Uterus (tissue), 4 donors: ENCODE data around the gene AAR2. TPM values are rescaled to one million over a fixed set of nuclear protein-coding genes. Genes with fewer than 3 reads are reported as not detected.

ENCODE experiments used
- DNase-seq, 2 donors: peaks; one replicate each; pipeline ENCODE4 v3.0.0-alpha.2; 2019 to 2020
- H3K27ac ChIP-seq, 2 donors: fragments of 200-600 bp; sonication (generic); 1 replicate in 1 of 2; 2 replicates in 1 of 2; pipeline ENCODE4 v1.5.1; 2016 to 2018
- H3K27me3 ChIP-seq, 2 donors: fragments of 200-600 bp; sonication (generic); one replicate each; pipeline ENCODE4 v1.5.1; 2018 to 2019; ENCODE audit warnings: control low read depth in 1 of 2
- H3K36me3 ChIP-seq, 2 donors: fragments of 200-600 bp; sonication (generic); one replicate each; pipeline ENCODE4 v1.5.1; 2019; ENCODE audit warnings: control low read depth in 1 of 2
- H3K4me1 ChIP-seq, 2 donors: fragments of 200-600 bp; sonication (generic); one replicate each; pipeline ENCODE4 v1.5.1; 2018 to 2019; ENCODE audit warnings: control low read depth in 1 of 2
- H3K4me3 ChIP-seq, 2 donors: fragments of 200-600 bp; sonication (generic); 1 replicate in 1 of 2; 2 replicates in 1 of 2; pipeline ENCODE4 v1.5.1; 2018 to 2019; ENCODE audit warnings: mild to moderate bottlenecking in 1 of 2
- H3K9me3 ChIP-seq, 2 donors: fragments of 200-600 bp; sonication (generic); one replicate each; pipeline ENCODE4 v1.5.1; 2019; ENCODE audit warnings: control low read depth in 1 of 2
- CTCF ChIP-seq, 4 experiments: fragments of 200-600 bp in 2 of 4; fragments of 450-650 bp in 2 of 4; sonication (generic) in 2 of 4; IDR thresholded peaks; one replicate each; pipeline ENCODE4 v1.5.1; 2016 to 2019; ENCODE audit warnings: antibody characterized with exemption in 4 of 4, mild to moderate bottlenecking in 2 of 4, moderate library complexity in 1 of 4
- POLR2A ChIP-seq, 2 donors: fragments of 450-650 bp; IDR thresholded peaks; one replicate each; pipeline ENCODE4 v1.6.1; 2016; ENCODE audit warnings: antibody characterized with exemption in 2 of 2, mild to moderate bottlenecking in 1 of 2, moderate library complexity in 1 of 2
- intact Hi-C: fragments of 100-400 bp; cut with DNase I; formaldehyde crosslinking; loops from one replicate; pipeline ENCODE4 v1.15.1; 2023; ENCODE audit warnings: low total_unique reads
- total RNA-seq, 4 donors: library from RNA; depleted of rRNA in 3 of 4; stranded (reverse); fragments of >200 nt in 3 of 4; gene quantifications; one replicate each; pipeline versions ENCODE4 v1.1.0 to v1.2.4, GENCODE V29; 2014 to 2023
- donor health status: DM: yes; HTN: yes; CAD: no.

The AAR2 gene
- total RNA-seq, 4 donors from 2014 or later = 20.9 to 33.3 (median 25.2) TPM

DNA sequence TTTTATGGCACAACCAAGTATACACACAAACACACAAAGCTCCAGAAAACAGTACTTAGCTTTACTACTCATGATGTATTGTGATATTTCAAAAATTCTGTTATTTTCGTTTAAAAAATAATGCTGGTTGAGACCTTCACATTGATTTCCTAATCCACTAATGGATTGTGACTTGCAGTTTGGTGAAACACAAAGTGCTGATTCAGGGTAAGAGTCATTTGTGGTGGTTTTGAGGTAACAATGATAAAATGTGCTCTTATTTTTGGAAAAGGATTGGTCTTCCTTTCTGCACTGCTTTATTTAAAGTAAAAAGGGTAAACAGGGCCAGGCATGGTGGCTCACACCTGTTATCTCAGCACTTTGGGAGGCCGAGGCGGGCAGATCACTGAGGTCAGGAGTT is 1.9 kb downstream of the AAR2 start:
- H3K27me3 ChIP-seq = no peaks in the 10 kb centered on the region

GRCh38 chr20:36238760-36239159 is 2.5 kb downstream of the AAR2 start:
- Histone ChIP-seq H3K36me3 (no peaks in the 10 kb centered on the region), H3K27ac (no peak overlapping the region), H3K4me3 (no peak overlapping the region), H3K27me3 (no peaks in the 10 kb centered on the region), H3K9me3 (no peaks in the 10 kb centered on the region), H3K4me1 (peaks cover 4 to 5% of the 10 kb centered on the region in 2 donors)
- intact Hi-C loops = no loop called here
- DNase-seq = no peak
- no peak for TF ChIP-seq POLR2A (IDR thresholded peaks at IDR 0.05)
- no peak for TF ChIP-seq CTCF (IDR thresholded peaks at IDR 0.05)

More for the DNA sequence above, 1.9 kb downstream of the AAR2 start:
- H3K4me1 ChIP-seq = peaks cover 4 to 5% of the 10 kb centered on the region in 2 donors
- no peaks in the 10 kb centered on the region for H3K36me3 ChIP-seq
- no peak for DNase-seq
- no peak for TF ChIP-seq CTCF (IDR thresholded peaks at IDR 0.05)
- H3K4me3 ChIP-seq = no peak overlapping the region
- no peaks in the 10 kb centered on the region for H3K9me3 ChIP-seq
- intact Hi-C loops = no loop called here
- H3K27ac ChIP-seq = no peak overlapping the region

DNA sequence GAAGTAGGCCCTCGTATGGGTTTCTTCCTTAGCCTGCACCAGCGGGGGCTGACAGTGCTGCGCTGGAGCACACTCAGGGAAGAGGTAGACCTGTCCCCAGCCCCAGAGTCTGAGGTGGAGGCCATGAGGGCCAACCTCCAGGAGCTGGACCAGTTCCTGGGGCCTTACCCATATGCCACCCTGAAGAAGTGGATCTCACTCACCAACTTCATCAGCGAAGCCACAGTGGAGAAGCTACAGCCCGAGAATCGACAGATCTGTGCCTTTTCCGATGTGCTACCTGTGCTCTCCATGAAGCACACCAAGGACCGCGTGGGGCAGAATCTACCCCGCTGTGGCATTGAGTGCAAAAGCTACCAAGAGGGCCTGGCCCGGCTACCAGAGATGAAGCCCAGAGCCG is 3.8 kb downstream of the AAR2 start:
- no peaks in the 10 kb centered on the region for H3K9me3 ChIP-seq
- intact Hi-C loops = no loop called here
- H3K4me1 ChIP-seq = peaks cover 4 to 5% of the 10 kb centered on the region in 2 donors
- no peak overlapping the region for H3K27ac ChIP-seq
- H3K27me3 ChIP-seq = no peaks in the 10 kb centered on the region
- H3K36me3 ChIP-seq = no peaks in the 10 kb centered on the region
- no peak overlapping the region for H3K4me3 ChIP-seq
- TF ChIP-seq POLR2A (IDR thresholded peaks at IDR 0.05) (no peak), CTCF (IDR thresholded peaks at IDR 0.05) (no peak)
- no peak for DNase-seq

GRCh38 chr20:36241678-36242077 is 5.4 kb downstream of the AAR2 start:
- peaks cover 0 to 5% of the 10 kb centered on the region in 2 donors for H3K4me1 ChIP-seq
- no peak for DNase-seq
- no peak overlapping the region for H3K27ac ChIP-seq
- H3K36me3 ChIP-seq = no peaks in the 10 kb centered on the region
- intact Hi-C loops = no loop called here
- H3K4me3 ChIP-seq = no peak overlapping the region
- TF ChIP-seq CTCF (IDR thresholded peaks at IDR 0.05) = no peak
- TF ChIP-seq POLR2A (IDR thresholded peaks at IDR 0.05) = no peak
- no peaks in the 10 kb centered on the region for H3K9me3 ChIP-seq
- no peaks in the 10 kb centered on the region for H3K27me3 ChIP-seq

DNA sequence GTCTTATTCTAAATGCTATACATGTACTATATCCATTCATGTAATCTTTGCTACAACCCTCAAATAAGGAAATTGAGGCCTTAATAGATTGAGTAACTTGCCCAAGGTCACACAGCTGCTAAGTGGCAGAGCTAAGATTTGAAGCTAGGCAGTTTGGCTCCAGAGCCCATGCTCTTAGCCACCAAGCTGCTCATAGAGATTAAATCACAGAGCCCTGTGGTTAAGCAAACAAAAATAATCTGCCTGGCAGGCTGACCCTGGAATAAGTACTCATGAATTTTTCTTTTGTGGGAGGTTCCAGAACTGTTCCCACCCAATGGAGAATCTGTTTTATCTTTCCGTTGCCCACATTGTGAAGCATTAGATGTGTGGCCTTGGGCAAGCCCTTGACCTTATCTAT is 7.4 kb downstream of the AAR2 start:
- TF ChIP-seq CTCF (IDR thresholded peaks at IDR 0.05) (no peak), POLR2A (IDR thresholded peaks at IDR 0.05) (no peak)
- no peak for DNase-seq
- H3K27ac ChIP-seq = no peak overlapping the region
- no peak overlapping the region for H3K4me3 ChIP-seq
- no peaks in the 10 kb centered on the region for H3K4me1 ChIP-seq
- intact Hi-C loops = no loop called here
- H3K9me3 ChIP-seq = no peaks in the 10 kb centered on the region
- no peaks in the 10 kb centered on the region for H3K36me3 ChIP-seq
- H3K27me3 ChIP-seq = no peaks in the 10 kb centered on the region
